GM10266 (cell line): ENCODE results near the gene USP38.

Source experiments
- DNase-seq: peaks from one replicate; pipeline ENCODE4 v3.0.0; 2012; ENCODE audit errors: extremely low spot score
- TF ChIP-seq, protein P1 (sequence below): IDR thresholded peaks from 2 replicates; pipeline ENCODE4 v1.5.1; 2012; ENCODE audit warnings: mild to moderate bottlenecking, low read depth; ENCODE audit not compliant: control insufficient read depth, insufficient read depth; ENCODE audit errors: missing control alignments

The USP38 gene

DNA sequence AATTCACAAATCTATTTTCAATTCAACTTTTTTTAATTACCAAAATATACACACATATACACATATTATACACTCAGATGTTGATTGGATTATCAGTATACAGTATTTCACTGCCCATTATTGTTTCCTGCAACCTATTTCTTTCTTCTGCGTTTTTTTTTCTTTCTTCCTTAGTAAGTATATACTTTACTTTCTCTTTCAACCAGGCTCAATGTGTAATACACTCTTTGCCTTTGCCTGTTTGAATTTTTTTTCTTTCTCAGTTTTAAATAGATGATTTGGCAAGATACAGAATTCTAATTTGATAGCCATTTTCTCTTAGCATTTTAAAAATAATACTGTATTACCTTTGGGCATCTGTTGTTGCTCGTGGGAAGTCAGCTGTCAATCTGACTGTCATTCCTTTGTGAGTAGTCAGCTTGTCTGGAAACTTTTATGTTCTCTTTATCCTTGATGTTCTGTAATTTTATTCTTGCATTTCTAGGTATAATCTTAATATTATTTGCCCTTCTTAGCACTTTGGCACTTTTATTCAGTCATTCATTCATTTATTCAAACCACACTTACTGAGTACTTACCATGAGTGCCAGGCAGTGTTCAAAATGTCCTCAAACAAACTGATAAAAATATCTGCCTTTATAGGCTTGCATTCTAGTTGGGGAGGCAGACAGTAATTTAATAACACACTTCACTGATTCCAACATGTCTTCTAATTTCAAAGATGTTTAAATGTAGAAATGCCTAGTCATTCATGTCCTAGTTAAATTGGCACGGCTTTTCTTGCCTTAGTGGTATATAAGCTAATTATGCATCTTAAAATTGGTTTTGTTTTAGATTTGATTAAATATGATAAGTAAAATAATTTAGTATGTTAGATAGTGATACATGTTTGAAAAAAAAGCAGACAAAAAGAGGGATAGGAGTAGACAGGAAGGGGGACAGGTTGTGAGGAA, 3.7 kb downstream of the USP38 start:
- DNase-seq = no peak

DNA sequence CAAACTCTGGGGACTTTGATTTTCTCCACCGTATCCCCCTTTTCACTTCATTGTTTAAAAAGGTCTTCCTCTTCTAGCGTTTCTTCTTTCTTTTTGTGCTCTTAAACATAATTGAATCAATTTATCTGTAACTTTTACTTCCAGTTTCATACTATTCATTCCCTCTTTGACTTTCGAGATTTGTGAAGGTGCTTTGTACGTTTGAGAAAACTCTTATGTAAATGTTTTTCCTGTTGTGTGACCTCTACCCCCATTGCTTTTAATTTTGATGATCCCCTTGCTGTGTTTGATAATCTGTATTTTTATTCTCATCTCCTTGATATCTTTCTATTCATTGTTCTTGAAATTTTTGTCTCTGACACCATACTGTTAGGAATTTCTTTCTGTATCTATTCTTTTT, 4.8 kb downstream of the USP38 start:
- TF ChIP-seq, protein P1, sequence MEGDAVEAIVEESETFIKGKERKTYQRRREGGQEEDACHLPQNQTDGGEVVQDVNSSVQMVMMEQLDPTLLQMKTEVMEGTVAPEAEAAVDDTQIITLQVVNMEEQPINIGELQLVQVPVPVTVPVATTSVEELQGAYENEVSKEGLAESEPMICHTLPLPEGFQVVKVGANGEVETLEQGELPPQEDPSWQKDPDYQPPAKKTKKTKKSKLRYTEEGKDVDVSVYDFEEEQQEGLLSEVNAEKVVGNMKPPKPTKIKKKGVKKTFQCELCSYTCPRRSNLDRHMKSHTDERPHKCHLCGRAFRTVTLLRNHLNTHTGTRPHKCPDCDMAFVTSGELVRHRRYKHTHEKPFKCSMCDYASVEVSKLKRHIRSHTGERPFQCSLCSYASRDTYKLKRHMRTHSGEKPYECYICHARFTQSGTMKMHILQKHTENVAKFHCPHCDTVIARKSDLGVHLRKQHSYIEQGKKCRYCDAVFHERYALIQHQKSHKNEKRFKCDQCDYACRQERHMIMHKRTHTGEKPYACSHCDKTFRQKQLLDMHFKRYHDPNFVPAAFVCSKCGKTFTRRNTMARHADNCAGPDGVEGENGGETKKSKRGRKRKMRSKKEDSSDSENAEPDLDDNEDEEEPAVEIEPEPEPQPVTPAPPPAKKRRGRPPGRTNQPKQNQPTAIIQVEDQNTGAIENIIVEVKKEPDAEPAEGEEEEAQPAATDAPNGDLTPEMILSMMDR = no peak
- DNase-seq = no peak

More for the DNA sequence above, 3.7 kb downstream of the USP38 start:
- TF ChIP-seq, protein P1 = no peak

DNA sequence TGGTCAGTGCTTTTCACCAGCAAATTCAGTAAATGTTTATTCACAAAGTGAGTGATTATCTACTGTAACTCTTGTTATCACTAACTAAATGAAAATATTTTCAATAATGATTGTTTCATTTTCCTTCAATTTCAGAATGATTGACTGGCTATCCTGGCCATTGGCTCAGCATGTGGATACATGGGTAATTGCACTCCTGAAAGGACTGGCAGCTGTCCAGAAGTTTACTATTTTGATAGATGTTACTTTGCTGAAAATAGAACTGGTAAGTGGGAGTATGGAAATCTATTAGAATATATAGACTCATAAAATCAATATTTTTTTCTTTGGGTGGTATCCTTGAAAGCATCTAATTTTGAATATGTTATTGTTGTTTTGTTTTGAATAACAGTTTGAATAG, 10.9 kb downstream of the USP38 start:
- TF ChIP-seq, protein P1 = no peak
- no peak for DNase-seq

DNA sequence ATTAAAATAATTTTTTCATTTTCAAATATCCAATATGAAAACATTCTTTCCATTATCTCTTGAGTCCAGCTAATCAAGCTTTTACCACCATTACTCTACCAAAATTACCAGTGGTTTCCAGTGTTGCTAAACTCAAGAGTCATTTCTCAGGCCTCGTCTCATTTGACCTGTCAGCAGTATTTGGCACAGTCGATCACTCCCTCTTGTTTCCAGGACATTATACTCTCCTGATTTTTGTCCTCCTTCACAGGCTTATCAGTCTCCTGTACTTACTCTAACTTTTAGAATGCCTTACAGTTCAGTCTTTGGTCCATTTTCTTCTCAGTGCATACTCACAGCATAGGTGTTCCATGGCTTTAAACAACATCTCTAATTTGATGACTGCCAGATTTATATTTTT, 11.6 kb downstream of the USP38 start:
- TF ChIP-seq, protein P1 = no peak
- no peak for DNase-seq

DNA sequence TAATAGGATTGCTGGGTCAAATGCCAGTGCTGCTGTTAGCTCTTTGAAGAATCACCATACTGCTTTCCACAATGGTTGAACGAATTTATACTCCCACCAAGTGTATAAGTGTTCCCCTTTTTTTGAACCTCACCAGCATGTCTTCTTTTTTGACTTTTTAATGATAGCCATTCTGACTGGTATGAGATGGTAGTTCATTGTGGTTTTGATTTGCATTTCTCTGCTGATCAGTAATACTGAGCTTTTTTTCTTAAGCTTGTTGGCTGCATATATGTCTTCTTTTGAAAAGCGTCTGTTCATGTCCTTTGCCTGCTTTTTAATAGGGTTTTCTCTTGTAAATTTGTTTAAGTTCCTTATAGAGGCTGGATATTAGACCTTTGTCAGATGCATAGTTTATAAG, 14.8 kb downstream of the USP38 start:
- no peak for DNase-seq
- TF ChIP-seq, protein P1 = no peak

DNA sequence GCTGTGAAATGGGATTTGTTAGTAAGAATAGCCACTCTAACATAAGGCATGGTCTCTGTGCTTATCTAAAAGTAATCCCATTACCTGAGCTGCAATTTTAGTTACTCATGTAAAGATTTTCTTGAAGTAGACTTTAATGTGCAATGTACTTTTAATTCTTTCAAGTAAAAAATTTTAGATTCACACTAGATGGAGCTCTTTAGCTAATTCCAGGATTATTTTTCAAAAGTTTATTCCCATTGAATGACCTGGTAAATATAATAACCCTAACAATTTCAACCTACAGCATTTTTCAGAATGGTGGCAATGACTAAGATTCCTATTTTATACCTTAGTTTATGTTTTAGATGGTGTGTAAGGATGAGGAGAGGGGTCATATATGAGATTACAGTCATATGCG, 18.1 kb downstream of the USP38 start:
- TF ChIP-seq, protein P1 = no peak
- no peak for DNase-seq

DNA sequence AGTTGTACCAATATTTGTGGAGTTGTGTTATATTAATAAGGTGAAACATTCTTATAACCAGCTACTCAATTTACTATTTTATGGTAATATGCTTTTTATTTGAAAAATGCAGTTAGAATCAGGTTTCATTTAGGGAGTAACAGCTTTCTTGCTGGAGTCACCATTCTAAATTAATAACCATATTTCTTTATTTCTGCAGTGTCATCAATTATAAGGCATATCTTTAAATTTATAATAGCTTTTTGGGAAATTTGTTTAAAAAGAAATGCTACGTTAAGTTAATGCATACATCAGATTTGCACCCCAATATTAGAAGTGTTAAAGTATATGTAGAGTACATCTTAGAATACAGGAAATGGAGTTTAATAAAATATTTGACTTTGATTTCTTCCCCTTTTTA, 18.9 kb downstream of the USP38 start:
- TF ChIP-seq, protein P1 = no peak
- no peak for DNase-seq
